K562 (cell line): ENCODE measurements around the gene TAC3. TPM values are rescaled to one million over a fixed set of nuclear protein-coding genes. Genes with fewer than 3 reads are reported as not detected.

Source experiments
- ADNP ChIP-seq: fragments of 200-800 bp; sonication (Bioruptor generic); IDR thresholded peaks from 2 replicates; pipeline ENCODE4 v1.6.1; 2016; ENCODE audit warnings: missing genetic modification characterization, missing compliant biosample characterization
- ASH1L ChIP-seq: fragments of 450-650 bp; IDR thresholded peaks from 2 replicates; pipeline ENCODE4 v1.6.1; 2018; ENCODE audit warnings: borderline replicate concordance, mild to moderate bottlenecking, low read depth; ENCODE audit not compliant: partially characterized antibody
- BRD9 ChIP-seq: fragments of 450-650 bp; IDR thresholded peaks from 2 replicates; pipeline ENCODE4 v1.6.1; 2018; ENCODE audit warnings: low read depth; ENCODE audit not compliant: partially characterized antibody
- CBX1 ChIP-seq: sonication (generic); IDR thresholded peaks from 2 replicates; pipeline ENCODE4 v1.6.1; 2016; ENCODE audit warnings: antibody characterized with exemption, low read depth, mild to moderate bottlenecking
- ELF1 ChIP-seq: fragments of 200-800 bp; sonication (Bioruptor generic); IDR thresholded peaks from 2 replicates; pipeline ENCODE4 v1.6.1; 2016; ENCODE audit warnings: missing genetic modification characterization, missing compliant biosample characterization
- ELF4 ChIP-seq: fragments of 450-650 bp; formaldehyde crosslinking; IDR thresholded peaks from 2 replicates; pipeline ENCODE4 v1.4.0; 2022; ENCODE audit warnings: missing genetic modification characterization
- EP300 ChIP-seq: IDR thresholded peaks from 2 replicates; pipeline ENCODE4 v1.6.1; 2012; ENCODE audit warnings: low read length, improper control_type of control experiment
- HMG20B ChIP-seq: fragments of 250-450 bp; sonication (Bioruptor Pico); IDR thresholded peaks from 2 replicates; pipeline ENCODE4 v1.5.0; 2021; ENCODE audit warnings: mild to moderate bottlenecking
- L3MBTL2 ChIP-seq: fragments of 450-650 bp; IDR thresholded peaks from 2 replicates; pipeline ENCODE4 v1.6.1; 2016; ENCODE audit warnings: mild to moderate bottlenecking, moderate library complexity
- LEF1 ChIP-seq: fragments of 450-650 bp; IDR thresholded peaks from 2 replicates; pipeline ENCODE4 v1.6.1; 2016; ENCODE audit warnings: mild to moderate bottlenecking
- MTA3 ChIP-seq: fragments of 450-650 bp; formaldehyde crosslinking; IDR thresholded peaks from 2 replicates; pipeline ENCODE4 v1.6.1; 2017; ENCODE audit warnings: mild to moderate bottlenecking, borderline replicate concordance
- PML ChIP-seq: IDR thresholded peaks from 2 replicates; pipeline ENCODE4 v1.6.1; 2012; ENCODE audit warnings: low read length, inconsistent platforms
- RBBP5 ChIP-seq: fragments of 200-600 bp; sonication (generic); IDR thresholded peaks from 2 replicates; pipeline ENCODE4 v1.6.1; 2012; ENCODE audit warnings: borderline replicate concordance, mild to moderate bottlenecking, low read length, control low read depth, inconsistent platforms; ENCODE audit not compliant: insufficient read depth, poor library complexity, severe bottlenecking
- RBM25 ChIP-seq: fragments of 200-400 bp; formaldehyde crosslinking; IDR thresholded peaks from 2 replicates; pipeline ENCODE4 v1.6.1; 2018; ENCODE audit warnings: low read length, low read depth, moderate library complexity; ENCODE audit not compliant: severe bottlenecking
- SNIP1 ChIP-seq: fragments of 450-650 bp; IDR thresholded peaks from 2 replicates; pipeline ENCODE4 v1.7.1; 2017; ENCODE audit warnings: low read depth, mild to moderate bottlenecking
- TAF15 ChIP-seq: fragments of 200-400 bp; formaldehyde crosslinking; IDR thresholded peaks from 2 replicates; pipeline ENCODE4 v1.6.1; 2017; ENCODE audit warnings: mild to moderate bottlenecking, low read depth, low read length, moderate library complexity
- TAF9B ChIP-seq: fragments of 450-650 bp; IDR thresholded peaks from 2 replicates; pipeline ENCODE4 v1.6.1; 2018; ENCODE audit warnings: mild to moderate bottlenecking; ENCODE audit not compliant: partially characterized antibody
- TRIM28 ChIP-seq: fragments of 450-650 bp; IDR thresholded peaks from 2 replicates; pipeline ENCODE4 v1.6.1; 2017
- XRCC3 ChIP-seq: fragments of 450-650 bp; IDR thresholded peaks from 2 replicates; pipeline ENCODE4 v1.6.1; 2017; ENCODE audit warnings: mild to moderate bottlenecking, moderate library complexity
- ZBTB33 ChIP-seq: sonication (generic); formaldehyde crosslinking; IDR thresholded peaks from 2 replicates; pipeline ENCODE4 v1.8.1; 2023; ENCODE audit warnings: mild to moderate bottlenecking, missing genetic modification reagents
- ZEB2 ChIP-seq: fragments of 450-650 bp; IDR thresholded peaks from 2 replicates; pipeline ENCODE4 v1.6.1; 2016
- ZNF76 ChIP-seq: fragments of 250-450 bp; sonication (Bioruptor Pico); IDR thresholded peaks from 2 replicates; pipeline ENCODE4 v1.4.0; 2020; ENCODE audit warnings: mild to moderate bottlenecking, moderate library complexity, borderline replicate concordance
- ZNF778 ChIP-seq: fragments of 450-650 bp; formaldehyde crosslinking; IDR thresholded peaks from 2 replicates; pipeline ENCODE4 v1.4.0; 2020; ENCODE audit warnings: mild to moderate bottlenecking, moderate library complexity
- ZNF79 ChIP-seq: fragments of 250-450 bp; sonication (Bioruptor Pico); IDR thresholded peaks from 2 replicates; pipeline ENCODE4 v1.4.0; 2020; ENCODE audit warnings: low read depth, mild to moderate bottlenecking, moderate library complexity
- polyA plus RNA-seq, 8 experiments: library from polyadenylated mRNA; depleted of rRNA in 4 of 8; stranded (reverse) in 5 of 8; unstranded in 3 of 8; fragments of >200 nt; fragmentation: Nextera tagmentation in 2 of 8; fragmentation: Illumina TruSeq in 1 of 8; extraction: Ambion mirVana in 2 of 8; extraction: Trizol in 1 of 8; gene quantifications; 2 replicates each; pipeline versions ENCODE4 v1.2.1 to v1.2.3, GENCODE V29; 2011 to 2014; ENCODE audit warnings: inconsistent platforms in 1 of 8, missing spikeins in 1 of 8
- total RNA-seq, 7 experiments: library from RNA; depleted of rRNA in 6 of 7; stranded (reverse); fragments of >200 nt in 6 of 7; fragmentation: Illumina TruSeq in 2 of 7; extraction: Trizol in 2 of 7; gene quantifications; 2 replicates each; pipeline versions ENCODE4 v1.2.1 to v1.2.3, GENCODE V29; 2011 to 2021; ENCODE audit warnings: low replicate concordance in 1 of 7
- TF ChIP-seq, protein P1 (sequence below): fragments of 450-650 bp; IDR thresholded peaks from 2 replicates; pipeline ENCODE4 v1.6.1; 2016; ENCODE audit warnings: mild to moderate bottlenecking
- TF ChIP-seq, protein P2 (sequence below): fragments of 450-650 bp; formaldehyde crosslinking; conservative IDR thresholded peaks from 2 replicates; pipeline ENCODE4 v1.4.0; 2022; ENCODE audit warnings: mild to moderate bottlenecking, missing genetic modification characterization

The TAC3 gene
- total and polyA plus RNA-seq, 9 of the 15 experiments (the other 6 are each of a cell fraction or from before 2014, with no cell fraction given): 0.29 to 2.8 (median 1.4) TPM

- TF ChIP-seq ZBTB33 (CRISPR knock-in tag) (no peak), ELF1 (tag) (no peak), XRCC3 (no peak; the same call in 1 of the 2 replicates), TRIM28 (peak; percentile 93), SNIP1 (no peak), ELF4 (CRISPR knock-in tag) (peak; percentile 91), ZNF778 (CRISPR knock-in tag) (no peak), RBM25 (peak; percentile 49), BRD9 (peak; percentile 95), RBBP5 (peak; percentile 27), ASH1L (no peak), ZNF79 (CRISPR knock-in tag) (peak; percentile 97), L3MBTL2 (0 out of 2 replicates have a peak, but pooled peaks have one; percentile 12), ZEB2 (peak; percentile 95), LEF1 (peak; percentile 100), ADNP (tag) (peak; percentile 96), HMG20B (CRISPR knock-in tag) (no peak), PML (peak; percentile 97), TAF15 (no peak), MTA3 (peak; percentile 86; the same call in 1 of the 2 replicates), TAF9B (peak; percentile 90), EP300 (peak; percentile 99), ZNF76 (CRISPR knock-in tag) (0 out of 2 replicates have a peak, but pooled peaks have one; percentile 36), CBX1 (no peak)
- TF ChIP-seq, protein P1, sequence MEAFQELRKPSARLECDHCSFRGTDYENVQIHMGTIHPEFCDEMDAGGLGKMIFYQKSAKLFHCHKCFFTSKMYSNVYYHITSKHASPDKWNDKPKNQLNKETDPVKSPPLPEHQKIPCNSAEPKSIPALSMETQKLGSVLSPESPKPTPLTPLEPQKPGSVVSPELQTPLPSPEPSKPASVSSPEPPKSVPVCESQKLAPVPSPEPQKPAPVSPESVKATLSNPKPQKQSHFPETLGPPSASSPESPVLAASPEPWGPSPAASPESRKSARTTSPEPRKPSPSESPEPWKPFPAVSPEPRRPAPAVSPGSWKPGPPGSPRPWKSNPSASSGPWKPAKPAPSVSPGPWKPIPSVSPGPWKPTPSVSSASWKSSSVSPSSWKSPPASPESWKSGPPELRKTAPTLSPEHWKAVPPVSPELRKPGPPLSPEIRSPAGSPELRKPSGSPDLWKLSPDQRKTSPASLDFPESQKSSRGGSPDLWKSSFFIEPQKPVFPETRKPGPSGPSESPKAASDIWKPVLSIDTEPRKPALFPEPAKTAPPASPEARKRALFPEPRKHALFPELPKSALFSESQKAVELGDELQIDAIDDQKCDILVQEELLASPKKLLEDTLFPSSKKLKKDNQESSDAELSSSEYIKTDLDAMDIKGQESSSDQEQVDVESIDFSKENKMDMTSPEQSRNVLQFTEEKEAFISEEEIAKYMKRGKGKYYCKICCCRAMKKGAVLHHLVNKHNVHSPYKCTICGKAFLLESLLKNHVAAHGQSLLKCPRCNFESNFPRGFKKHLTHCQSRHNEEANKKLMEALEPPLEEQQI: peak; percentile 92
- TF ChIP-seq, protein P2, sequence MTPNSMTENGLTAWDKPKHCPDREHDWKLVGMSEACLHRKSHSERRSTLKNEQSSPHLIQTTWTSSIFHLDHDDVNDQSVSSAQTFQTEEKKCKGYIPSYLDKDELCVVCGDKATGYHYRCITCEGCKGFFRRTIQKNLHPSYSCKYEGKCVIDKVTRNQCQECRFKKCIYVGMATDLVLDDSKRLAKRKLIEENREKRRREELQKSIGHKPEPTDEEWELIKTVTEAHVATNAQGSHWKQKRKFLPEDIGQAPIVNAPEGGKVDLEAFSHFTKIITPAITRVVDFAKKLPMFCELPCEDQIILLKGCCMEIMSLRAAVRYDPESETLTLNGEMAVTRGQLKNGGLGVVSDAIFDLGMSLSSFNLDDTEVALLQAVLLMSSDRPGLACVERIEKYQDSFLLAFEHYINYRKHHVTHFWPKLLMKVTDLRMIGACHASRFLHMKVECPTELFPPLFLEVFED (CRISPR knock-in tag): peak; percentile 68; the same call in 1 of the 2 replicates
Measured at GRCh38 chr12:56988207-56988739, 28.1 kb downstream of the TAC3 start (continued).
